Kidney (tissue), 14 donors: ENCODE data around the gene AFF3. TPM values are rescaled to one million over a fixed set of nuclear protein-coding genes. Genes with fewer than 3 reads are reported as not detected.
A peak's percentile ranks its signal among the peaks of the same experiment; 100 is the strongest.

Experiments
- DNase-seq, 5 donors: peaks; one replicate each; pipeline ENCODE4 v3.0.0-alpha.2; 2013 to 2020
- FAIRE-seq: peaks from 2 replicates; lab custom pipeline; 2012; peaks lifted over from hg19 to GRCh38; lab: Jason Lieb, UNC
- H3K27ac ChIP-seq, 2 donors: one replicate each; pipeline ENCODE4 v1.7.0; 2013; ENCODE audit warnings: low read depth in 2 of 2, low read length in 2 of 2, inconsistent platforms in 1 of 2
- H3K27me3 ChIP-seq: one replicate; pipeline ENCODE4 v1.7.1; 2013; ENCODE audit warnings: low read length, inconsistent platforms; ENCODE audit not compliant: control insufficient read depth, insufficient read depth
- H3K36me3 ChIP-seq, 3 donors: one replicate each; pipeline versions ENCODE4 v1.7.0 to v1.7.1; 2013; ENCODE audit warnings: low read length in 3 of 3, control low read depth in 1 of 3, inconsistent platforms in 1 of 3; ENCODE audit not compliant: insufficient read depth in 3 of 3, control insufficient read depth in 2 of 3
- H3K4me1 ChIP-seq, 3 donors: one replicate each; pipeline versions ENCODE4 v1.7.0 to v1.7.1; 2013; ENCODE audit warnings: low read length in 3 of 3, inconsistent platforms in 1 of 3, low read depth in 1 of 3; ENCODE audit not compliant: control insufficient read depth in 2 of 3, insufficient read depth in 2 of 3
- H3K4me3 ChIP-seq, 3 donors: one replicate each; pipeline versions ENCODE4 v1.7.0 to v1.8.1; 2013; ENCODE audit warnings: low read length in 3 of 3, control low read depth in 1 of 3, inconsistent platforms in 1 of 3
- H3K9ac ChIP-seq, 3 donors: one replicate each; pipeline versions ENCODE4 v1.7.0 to v1.7.1; 2013; ENCODE audit warnings: low read length in 3 of 3, control low read depth in 1 of 3, inconsistent platforms in 1 of 3
- H3K9me3 ChIP-seq, 3 donors: one replicate each; pipeline versions ENCODE4 v1.7.0 to v1.7.1; 2013; ENCODE audit warnings: low read length in 3 of 3, control low read depth in 1 of 3, inconsistent platforms in 1 of 3; ENCODE audit not compliant: control insufficient read depth in 2 of 3, insufficient read depth in 1 of 3
- CTCF ChIP-seq: IDR thresholded peaks from 3 replicates; pipeline ENCODE4 v1.5.1; 2012; ENCODE audit warnings: mild to moderate bottlenecking, moderate library complexity, borderline replicate concordance; ENCODE audit not compliant: insufficient read depth; ENCODE audit errors: extremely low read depth
- intact Hi-C: fragments of 100-400 bp; cut with DNase I; formaldehyde crosslinking; loops from one replicate; pipeline ENCODE4 v1.11.1; 2022
- polyA plus RNA-seq: library from polyadenylated mRNA; stranded (reverse); fragments of 350-450 nt; fragmentation: Illumina TruSeq; extraction: RNeasy Lipid Tissue Mini Kit (QIAGEN cat#74804); gene quantifications from one replicate; pipeline ENCODE4 v1.2.3, GENCODE V29; 2014; ENCODE audit warnings: low read depth, low replicate concordance; ENCODE audit not compliant: insufficient read depth
- total RNA-seq: library from RNA; stranded (reverse); fragmentation: NEBNext Ultra II Directional; extraction: Animal tissue kit (Norgen Biotek cat#: 25700); gene quantifications from one replicate; pipeline ENCODE4 v1.2.1, GENCODE V29; 2021
- donor health status: control.
- donor health status: control.
- donor health status: control.
- donor health status: control.
- donor health status: control.
- donor health status: DM: yes; HTN: yes; CAD: no.
- donor health status: Normal renal cell carcinoma (clear cell type).

Gene AFF3
- total and polyA plus RNA-seq, 2 donors from 2014 or later: 0.65 to 11.0 TPM

- no peak for FAIRE-seq
- no peak for TF ChIP-seq CTCF
- Histone ChIP-seq H3K4me3 (no peak overlapping the region), H3K27me3 (no peaks in the 10 kb centered on the region), H3K4me1 (no peaks in the 10 kb centered on the region), H3K9ac (no peak overlapping the region), H3K27ac (no peak overlapping the region), H3K9me3 (no peaks in the 10 kb centered on the region), H3K36me3 (no peaks in the 10 kb centered on the region)
- intact Hi-C loops: no loop called here
- DNase-seq: no peak
These were observed 36.5 kb upstream of the AFF3 start for GRCh38 chr2:100178864-100179263.

GRCh38 chr2:100178085-100178788, 35.8 kb upstream of the AFF3 start:
- no peak for FAIRE-seq
- Histone ChIP-seq H3K9me3 (no peaks in the 10 kb centered on the region), H3K27me3 (no peaks in the 10 kb centered on the region), H3K9ac (no peak overlapping the region), H3K4me3 (no peak overlapping the region), H3K4me1 (no peaks in the 10 kb centered on the region), H3K36me3 (no peaks in the 10 kb centered on the region), H3K27ac (no peak overlapping the region)
- no peak for TF ChIP-seq CTCF
- intact Hi-C loops: no loop called here
- peak in 2 of 5 donors; percentile 24 to 38 for DNase-seq

DNA sequence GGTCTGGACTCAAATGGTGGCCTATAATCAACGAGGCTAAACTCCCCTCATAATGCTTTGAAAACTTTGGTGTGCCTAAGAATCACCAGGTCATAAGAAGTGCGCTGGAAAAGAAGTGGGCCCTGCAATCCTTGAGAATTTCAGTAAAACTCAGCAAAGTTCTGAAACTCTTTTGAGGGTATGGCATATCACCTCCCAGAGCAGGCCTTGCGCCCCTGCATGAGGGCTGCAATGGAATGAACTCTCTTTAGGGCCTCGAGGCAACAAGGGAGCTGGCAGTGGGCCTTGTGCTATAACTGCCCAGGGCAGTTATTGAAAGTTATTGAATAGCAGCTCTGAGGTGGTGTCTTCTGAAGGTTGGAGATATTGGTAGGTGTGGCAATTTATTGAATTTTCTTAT, 34.5 kb upstream of the AFF3 start:
- no peak overlapping the region for H3K27ac ChIP-seq
- no peak overlapping the region for H3K9ac ChIP-seq
- H3K9me3 ChIP-seq: no peaks in the 10 kb centered on the region
- H3K36me3 ChIP-seq: no peaks in the 10 kb centered on the region
- no peak overlapping the region for H3K4me3 ChIP-seq
- no peaks in the 10 kb centered on the region for H3K4me1 ChIP-seq
- TF ChIP-seq CTCF: no peak
- H3K27me3 ChIP-seq: no peaks in the 10 kb centered on the region
- FAIRE-seq: no peak
- no peak for DNase-seq
- intact Hi-C loops: no loop called here
